ENCODE measurements around the gene XAB2.

The XAB2 gene

DNA sequence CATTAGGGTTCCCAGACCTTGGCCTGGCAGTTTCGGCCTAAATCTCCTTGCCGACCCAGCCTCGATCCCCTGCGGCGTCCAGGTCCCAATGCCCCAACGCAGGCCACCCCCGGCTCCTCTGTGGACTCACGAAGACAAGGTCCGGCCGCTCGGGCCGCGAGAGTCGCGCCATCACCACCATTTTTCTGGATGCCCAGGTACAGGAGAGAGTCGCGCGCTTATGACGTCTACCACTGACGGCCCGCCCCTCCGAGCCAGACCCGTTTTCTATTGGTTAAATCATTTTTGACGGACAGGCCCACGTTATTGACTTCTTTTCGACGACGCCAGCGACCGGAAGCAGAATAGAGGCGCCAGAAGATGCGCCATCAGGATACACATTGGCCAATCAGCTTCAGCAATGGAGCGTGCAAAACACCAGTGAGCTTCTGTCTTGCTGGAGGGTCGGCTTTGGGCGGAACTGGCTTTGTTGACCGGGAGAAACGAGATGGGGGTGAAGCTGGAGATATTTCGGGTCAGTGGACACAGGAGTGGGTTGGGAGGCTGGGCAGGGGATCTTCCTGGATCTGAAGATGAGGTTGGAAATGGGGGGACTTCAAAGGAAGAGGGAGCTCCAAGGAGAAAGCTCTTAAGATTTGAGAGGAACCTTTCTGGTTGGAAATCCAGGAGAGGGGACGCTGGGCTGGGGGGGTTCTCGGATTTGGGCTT is at the start of gene XAB2, which contains the start of gene PET100:
TSS of gene XAB2 (minus strand) at position 199 of the 708 bp plus-strand sequence. CDS start at position 181, 18 bp downstream.
TSS of gene PET100 (plus strand) at position 447 of the 708 bp plus-strand sequence. CDS start at position 488, 41 bp downstream.
- peak; percentile 100 for DNase-seq (ENCODE audit: low spot score)

DNA sequence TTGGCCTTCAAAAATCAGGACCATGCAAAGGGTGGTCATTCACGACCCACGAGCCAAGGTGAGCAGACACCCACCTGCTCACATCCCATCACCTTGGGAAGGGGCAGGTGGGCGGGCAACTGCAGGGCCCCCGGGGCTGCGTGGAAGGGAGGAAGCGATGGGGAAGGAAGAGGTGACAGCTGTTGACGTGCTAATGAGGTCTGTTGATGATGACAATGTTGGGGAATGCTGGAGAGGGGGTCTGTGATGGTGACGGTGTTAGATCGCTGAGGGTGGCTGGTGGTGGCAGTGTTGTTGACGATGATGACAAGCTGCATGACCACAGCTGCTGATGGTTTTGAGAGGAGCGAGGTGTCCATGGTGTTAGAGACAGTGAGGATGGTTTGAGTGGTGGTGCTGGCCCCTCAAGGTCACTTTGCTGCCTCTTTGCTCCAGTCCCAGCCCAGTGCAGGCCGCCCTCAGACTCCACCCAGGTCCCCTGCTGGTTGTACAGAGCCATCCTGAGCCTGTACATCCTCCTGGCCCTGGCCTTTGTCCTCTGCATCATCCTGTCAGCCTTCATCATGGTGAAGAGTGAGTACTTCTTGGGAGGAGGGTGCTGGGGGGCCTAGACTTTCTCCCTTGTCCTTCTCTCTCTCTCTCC is 48.4 kb upstream of the XAB2 start:
- DNase-seq (ENCODE audit: low spot score), result no peak

DNA sequence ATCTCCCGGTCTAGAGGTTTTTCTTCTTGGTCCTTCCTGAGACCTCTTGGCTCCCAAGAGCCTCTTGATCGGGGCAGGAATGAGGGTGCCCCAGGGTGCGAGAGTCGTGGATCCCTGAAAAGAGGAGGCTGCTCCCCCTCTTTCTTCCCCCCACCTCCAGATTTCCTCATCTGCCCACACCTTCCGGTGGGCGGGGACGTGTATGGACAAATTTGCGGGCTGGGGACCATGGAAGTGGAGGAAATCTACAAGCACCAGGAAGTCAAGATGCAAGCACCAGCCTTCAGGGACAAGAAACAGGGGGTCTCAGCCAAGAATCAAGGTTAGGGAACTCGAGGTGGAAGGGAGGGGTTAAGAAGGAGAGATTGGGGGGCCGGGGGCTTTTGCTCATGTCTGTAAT is 47.5 kb upstream of the XAB2 start, which contains the start of gene MCEMP1:
TSS of gene MCEMP1 (plus strand) at position 237 of the 400 bp plus-strand sequence. CDS start at position 268, 31 bp downstream.
- DNase-seq (ENCODE audit: low spot score), result no peak

DNA sequence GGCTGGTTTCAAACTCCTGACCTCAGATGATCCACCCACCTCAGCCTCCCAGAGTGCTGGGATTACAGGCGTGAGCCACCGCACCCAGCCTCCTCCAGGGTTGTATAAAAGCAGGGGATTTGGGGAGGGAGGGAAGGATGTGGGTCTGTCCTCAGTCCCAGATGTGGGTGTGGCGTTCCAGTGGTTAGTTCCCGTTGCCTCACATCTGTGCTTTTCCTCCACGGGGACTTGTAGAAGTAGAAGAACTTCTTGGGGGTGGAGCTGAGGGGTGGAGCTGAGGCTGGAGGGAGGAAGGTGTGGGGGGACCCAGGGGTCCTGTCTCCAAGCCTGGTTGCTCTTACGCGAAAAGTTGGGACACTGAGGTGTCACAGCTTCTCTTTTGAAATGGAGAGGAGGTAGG is 47.0 kb upstream of the XAB2 start:
- no peak for DNase-seq (ENCODE audit: low spot score)

DNA sequence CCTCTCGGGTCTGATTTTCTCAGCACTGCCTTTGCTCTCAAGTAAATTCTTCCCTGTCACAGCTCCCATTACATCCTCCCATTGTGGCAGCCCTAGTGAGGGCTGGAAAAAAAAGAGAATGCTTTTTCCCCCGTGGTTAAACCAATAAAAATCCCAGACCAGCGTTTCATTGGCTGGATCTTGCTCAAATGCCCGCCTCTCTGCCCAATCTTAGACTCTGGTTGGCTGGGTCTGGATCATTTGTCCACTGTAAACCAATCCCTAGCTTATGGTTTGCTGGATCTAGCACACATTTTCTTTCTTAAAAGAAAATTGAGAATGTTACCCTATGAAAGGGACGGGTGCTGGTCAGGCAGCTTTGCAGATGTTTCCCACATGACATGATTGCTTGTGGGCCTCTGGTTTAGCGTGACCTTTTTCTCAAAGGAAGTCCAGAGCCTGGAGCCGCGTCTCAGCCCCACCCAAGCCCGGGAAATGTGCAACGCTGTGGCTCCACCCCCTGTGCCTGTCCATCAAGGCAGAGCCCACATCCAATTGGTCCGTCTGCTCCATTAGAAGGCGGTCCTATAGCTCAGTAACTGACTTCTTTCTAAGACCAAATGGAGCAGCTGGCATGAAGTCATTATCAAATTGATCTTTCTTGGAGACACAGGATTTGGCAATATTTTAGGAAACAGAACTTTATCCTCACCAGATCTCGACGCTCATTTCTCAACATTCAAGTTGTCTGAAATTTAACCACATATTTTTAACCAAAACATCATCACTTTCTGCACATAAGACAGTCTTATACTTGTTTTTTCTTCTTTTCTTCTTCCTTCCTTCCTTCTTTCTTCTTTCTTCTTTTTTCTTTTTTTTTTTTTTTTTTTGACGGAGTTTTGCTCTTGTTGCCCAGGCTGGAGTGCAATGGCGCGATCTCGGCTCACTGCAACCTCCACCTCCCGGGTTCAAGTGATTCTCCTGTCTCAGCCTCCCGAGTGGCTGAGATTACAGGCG is 45.0 kb upstream of the XAB2 start:
- peak; percentile 87 for DNase-seq (ENCODE audit: low spot score)

DNA sequence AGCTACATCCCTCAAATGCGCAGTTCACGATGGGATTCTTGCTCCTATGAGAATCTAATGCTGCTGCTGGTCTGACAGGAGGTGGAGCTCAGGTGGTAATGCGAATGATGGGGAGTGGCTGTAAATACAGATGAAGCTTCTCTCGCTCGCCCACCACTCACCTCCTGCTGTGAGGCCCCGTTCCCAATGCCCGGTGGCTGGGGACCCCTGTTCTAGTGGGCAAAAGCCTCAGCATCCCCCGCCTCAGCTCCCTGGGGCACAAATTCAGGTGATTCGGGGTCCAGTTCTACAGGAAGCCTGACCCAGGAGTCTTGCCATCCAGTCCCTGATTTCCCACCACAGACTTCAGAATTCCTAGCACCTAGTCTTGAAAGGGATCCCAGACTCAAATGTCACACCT is 43.2 kb upstream of the XAB2 start:
- DNase-seq (ENCODE audit: low spot score), result no peak

DNA sequence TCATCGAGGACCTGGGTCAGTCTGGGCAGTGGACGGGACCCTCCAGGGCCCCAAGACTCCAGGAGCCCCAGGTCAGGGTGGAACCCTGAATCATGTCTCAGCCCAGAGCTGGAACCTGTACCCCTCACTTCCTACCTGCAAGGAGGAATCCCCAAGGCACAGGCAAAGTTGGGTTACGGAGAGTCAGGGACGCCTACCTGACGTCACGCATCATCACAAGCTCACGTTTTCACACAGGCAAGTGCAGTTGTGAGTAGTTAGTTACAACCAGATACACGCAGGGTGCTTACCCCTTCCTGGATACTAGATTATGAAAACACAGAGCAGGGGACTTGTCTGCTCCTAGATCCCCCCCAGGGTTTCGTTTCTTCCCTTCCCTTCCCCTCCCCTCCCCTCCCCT is 41.4 kb upstream of the XAB2 start:
- DNase-seq (ENCODE audit: low spot score), result no peak

DNA sequence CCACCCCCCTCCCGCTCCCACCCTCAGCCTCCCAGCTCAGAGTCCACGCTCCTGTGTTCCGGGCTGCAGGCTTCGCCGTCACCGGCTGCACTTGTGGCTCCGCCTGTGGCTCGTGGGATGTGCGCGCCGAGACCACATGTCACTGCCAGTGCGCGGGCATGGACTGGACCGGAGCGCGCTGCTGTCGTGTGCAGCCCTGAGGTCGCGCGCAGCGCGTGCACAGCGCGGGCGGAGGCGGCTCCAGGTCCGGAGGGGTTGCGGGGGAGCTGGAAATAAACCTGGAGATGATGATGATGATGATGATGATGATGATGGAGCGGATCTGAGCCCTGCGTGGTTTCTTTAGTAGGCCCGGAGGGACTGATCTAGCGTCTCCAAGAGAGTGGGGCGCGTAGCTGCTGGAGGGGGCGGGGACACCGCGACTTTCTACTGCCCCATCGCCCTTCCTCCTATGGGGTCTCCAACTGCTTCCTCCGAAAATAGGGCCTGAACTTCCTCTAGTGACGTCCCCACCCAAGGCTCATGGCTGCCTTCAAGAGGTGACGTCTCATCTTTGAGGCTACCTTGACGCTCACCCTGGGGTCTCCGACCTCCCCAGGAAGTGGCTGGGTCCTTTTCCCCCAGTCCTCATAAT is 40.9 kb upstream of the XAB2 start:
- no peak for DNase-seq (ENCODE audit: low spot score)

DNA sequence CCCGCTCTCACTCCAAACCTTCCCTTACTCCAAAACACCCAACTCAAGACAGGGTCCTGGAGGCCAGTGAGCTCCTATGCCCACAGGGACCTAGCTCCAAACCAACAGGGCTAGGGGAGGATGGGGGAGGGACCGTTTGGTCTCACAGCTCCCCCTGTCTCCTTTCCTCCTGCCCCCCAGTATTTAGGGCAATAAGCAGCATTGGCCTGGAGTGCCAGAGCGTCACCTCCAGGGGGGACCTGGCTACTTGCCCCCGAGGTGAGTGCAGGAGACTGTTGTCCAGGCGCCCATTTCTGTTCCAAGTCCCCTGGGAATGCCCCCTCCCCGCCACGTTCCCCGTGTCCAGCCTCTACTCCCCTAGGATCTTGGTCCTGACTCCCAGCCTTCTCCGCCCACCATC is 40.3 kb upstream of the XAB2 start:
- DNase-seq (ENCODE audit: low spot score), result no peak

DNA sequence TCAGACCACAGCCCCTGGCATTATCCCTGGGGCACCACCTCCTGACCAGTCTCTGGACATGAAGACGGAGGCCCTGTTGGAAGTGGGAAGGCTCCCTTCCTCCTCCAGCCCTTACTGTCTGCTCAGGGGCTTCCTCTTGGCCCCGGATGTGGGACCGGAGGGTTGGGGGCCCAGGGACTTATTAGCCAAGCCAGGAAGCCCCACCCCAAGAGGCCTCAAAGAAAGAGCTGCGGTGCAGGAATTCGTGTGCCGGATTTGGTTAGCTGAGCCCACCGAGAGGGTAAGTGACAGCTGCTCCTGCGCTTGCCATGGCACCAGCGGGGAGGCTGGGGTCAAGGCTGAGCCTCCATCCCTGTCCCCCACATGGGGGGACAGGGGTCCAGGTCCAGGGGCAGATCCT is 39.5 kb upstream of the XAB2 start, which contains the start of gene RETN:
TSS of gene RETN (plus strand) at position 208 of the 400 bp plus-strand sequence. CDS start 278 bp downstream, outside the sequence.
- DNase-seq (ENCODE audit: low spot score), result no peak

DNA sequence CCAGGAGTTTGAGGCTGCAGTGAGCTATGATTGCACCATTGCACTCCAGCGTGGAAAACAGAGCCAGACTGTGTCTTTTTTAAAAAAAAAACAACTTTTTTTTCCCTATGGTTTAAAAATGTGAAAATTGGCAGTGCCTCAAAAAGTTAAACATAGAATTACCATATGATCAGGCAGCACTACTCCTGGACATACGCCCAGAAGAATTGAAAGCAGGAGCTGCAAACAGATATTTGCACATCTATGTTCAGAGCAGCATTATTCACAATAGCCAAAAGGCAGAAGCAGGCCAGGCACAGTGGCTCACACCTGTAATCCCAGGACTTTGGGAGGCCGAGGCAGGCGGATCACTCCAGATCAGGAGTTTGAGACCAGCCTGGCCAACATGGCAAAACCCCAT is 35.7 kb upstream of the XAB2 start:
- DNase-seq (ENCODE audit: low spot score), result no peak

DNA sequence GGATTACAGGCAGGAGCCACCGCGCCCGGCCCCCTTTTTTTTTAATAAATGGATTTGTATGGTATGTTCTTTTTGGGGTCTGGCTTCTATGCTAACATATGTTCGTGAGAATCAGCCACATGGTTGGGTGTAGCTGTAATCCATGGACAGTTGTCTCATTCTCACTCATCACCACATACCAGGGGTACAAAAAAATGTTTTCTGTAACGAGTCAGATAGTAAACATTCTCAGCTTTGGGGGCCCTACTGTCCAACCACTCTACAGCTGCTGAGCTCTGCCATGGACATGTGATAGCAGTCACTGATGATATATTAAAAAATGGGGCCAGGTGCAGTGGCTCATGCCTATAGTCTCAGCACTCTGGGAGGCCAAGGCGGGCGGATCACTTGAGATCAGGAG is 34.4 kb upstream of the XAB2 start:
- no peak for DNase-seq (ENCODE audit: low spot score)

DNA sequence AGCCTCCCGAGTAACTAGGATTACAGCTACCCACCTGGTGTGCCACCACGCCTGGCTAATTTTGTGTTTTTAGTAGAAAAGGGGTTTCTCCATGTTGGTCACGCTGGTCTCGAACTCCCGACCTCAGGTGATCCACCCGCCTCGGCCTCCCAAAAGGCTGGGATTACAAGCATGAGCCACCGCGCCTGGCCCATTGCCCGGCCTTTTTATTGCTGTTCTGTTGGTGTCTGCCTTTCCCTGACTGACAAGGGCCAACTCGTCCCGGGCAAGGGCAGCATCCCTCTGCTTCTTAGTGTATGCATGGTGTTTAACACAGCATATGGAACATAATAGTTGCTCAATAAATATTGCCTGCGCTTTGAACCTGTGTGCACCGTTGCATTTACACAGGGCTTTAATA is 33.3 kb upstream of the XAB2 start:
- DNase-seq (ENCODE audit: low spot score), result no peak

DNA sequence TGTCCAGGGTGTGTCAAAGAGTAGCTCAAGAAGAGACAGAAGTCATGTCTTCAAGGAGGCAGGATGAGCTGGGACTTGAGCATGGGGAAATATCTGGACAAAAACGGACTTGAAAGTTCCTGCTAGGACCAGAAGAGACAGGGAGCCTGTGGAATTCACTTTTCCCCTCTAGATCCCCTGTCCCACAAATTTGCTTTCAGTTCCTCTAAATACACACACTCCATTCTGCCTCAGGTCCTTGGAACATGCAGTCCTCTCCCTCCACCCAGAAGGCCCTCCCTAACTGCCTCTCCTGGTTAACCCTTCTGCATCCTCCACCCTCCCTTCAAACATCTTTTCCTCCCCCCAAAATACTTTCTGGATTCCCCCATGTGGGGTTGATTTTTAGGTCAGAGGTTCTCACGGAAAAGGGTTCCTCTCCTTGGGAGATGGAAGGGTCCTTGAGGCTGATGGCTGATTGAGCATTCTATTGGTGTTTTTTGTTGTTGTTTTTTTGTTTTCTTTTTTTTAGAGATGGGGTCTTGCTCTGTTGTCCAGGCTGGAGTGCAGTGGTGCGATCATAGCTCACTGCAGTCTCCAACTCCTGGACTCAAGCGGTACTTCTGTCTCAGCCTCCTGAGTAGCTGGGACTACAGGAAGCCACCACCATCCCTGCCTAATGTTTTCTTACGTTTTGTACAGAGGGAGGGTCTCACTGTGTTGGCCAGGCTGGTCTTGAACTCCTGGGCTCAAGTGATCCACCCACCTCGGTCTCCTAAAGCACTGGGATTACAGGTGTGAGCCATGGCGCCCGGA is 32.6 kb upstream of the XAB2 start:
- DNase-seq (ENCODE audit: low spot score), result no peak

DNA sequence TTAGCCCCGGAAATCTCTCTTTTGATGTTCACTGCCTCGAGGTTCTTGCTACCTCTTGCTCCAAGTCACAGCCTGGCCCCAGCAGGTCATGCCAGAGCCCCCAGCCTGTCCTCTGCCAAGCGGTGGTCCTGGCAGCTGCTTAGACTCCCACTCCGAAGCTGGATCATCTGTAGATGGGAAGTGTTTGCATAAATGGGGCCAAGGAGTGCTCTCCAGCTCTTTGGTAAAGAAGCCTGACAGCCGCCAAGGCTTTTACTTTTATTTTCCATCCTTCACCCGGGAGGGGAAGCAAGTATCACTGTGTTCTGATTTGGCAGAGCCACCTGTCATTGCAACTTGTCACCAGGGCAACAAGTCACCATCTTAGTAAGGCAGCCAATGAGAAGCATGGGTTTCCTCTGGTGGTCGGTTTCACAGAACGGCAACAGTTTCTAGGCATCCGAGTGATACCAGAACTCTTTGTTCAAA is 28.9 kb upstream of the XAB2 start:
- DNase-seq (ENCODE audit: low spot score), result no peak

DNA sequence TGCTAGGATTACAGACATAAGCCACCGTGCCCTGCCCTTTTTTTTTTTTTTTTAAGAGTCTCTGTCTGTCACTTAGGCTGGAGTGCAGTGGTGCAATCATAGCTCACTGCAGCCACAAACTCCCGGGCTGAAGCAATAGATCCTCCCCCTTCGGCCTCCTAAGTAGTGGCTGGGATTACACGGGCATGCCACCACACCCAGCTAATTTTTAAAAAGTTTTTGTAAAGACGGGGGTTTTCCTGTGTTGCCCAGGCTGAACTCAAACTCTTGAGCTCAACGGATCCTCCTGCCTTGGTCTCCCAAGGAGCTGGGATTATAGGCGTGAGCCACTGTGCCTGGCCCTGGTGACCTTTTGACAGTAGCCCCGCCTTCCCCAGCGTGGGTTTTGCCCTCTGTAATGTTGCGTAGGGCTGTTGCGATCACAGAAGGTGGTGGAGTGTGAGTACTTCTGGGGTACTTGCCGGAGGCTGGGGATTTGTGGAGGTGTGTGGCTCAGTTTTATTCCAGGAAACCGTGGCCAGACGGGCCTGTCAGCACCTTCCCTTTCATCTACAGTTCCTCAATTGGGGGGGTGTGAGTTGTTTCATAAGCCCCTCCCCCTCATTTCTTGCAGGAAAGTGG is 27.9 kb upstream of the XAB2 start:
- no peak for DNase-seq (ENCODE audit: low spot score)

DNA sequence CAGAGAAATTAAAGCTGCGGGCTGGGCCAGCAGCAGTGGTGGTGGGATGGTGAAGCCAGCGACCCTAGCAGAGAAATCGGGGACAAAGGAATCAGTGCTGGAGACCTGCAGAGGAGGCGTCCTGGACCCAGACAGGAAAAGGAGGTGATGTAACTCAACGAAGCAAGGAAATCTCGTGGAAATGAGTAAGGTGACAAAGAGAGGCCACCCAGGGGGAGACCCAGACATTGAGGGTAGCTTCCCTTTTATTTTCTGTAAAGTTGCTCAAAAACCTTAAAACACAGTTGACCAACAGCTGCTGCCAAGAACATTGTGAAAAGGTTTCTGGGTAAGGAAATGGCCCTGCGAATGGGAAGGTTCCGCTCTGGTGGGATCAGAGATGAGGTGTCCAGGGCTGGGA is 26.2 kb upstream of the XAB2 start:
- no peak for DNase-seq (ENCODE audit: low spot score)

DNA sequence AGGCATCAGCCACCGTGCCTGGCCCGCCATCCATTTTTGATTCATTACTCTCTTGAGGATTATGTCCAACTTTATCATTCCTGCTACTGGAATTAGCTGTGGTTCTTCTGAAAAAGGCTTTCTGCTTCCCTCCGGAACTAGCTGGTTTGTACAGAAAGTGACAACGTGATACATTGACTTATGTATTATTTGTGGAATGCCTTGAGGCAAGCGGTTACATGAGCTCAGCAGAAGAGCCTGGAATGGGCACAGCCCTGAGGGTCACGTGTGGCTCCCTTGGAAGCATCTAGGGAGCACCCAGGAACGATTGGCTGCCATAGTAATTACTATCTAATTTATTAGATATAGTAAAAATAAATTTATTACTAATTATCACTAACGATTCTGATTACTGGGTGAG is 25.1 kb upstream of the XAB2 start:
- no peak for DNase-seq (ENCODE audit: low spot score)

DNA sequence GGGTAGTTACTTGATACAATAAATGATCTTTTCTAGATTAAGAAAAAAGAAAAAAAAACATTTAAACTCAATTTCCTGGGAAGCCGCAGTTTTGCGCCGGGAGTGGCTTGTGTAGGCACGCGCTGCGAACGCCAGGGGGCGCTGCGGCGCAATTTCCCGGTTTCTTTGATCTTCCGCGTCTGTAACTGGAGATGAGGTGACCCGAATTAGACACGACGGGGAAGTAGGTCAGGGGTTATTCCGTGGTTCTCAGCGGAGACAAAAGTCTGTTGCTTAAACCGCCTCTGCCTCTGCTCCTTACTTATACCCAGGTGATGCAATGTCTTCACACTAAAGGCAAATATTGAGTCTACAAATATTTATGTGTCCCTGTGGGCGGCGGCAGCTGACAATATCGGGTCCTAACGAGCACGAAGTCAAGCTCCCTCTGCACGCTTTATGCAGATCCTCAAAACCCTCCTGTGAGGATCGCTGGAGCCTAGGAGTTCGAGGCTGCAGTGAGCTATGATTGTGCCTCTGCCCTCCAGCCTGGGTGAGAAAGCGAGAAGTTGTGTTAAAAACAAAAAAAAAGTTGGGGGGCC is 22.8 kb upstream of the XAB2 start:
- DNase-seq (ENCODE audit: low spot score), result peak; percentile 88

DNA sequence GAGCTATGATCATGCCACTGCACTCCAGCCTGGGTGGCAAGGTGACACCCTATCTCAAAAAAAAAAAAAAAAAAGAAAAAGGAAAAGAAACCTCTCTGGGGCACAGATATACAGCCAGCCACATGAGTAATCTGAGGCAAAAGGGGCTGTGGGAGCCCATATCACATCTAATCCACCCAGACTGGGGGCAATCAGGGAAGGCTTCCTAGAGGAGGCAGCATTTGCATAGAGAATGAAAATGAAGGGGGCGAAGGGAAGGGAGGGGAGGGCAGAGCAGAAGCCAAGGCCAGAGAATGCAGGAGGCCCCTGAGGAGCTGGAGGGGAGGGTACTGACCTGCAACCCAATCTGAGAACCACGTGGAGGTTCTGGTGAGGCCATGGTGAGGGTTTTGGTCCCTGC is 20.8 kb upstream of the XAB2 start:
- no peak for DNase-seq (ENCODE audit: low spot score)

All from AG08396 (cell line).